MCF 10A (cell line): ENCODE measurements around the gene ACOXL. TPM values are rescaled to one million over a fixed set of nuclear protein-coding genes. Genes with fewer than 3 reads are reported as not detected.

ENCODE experiments used
- BruUV-seq: library from RNA; stranded (reverse); fragments of 400-500 nt; replicated peaks from 2 replicates; lab custom pipeline; 2021; lab: Mats Ljungman, UMichigan
- CTCF ChIA-PET: fragments of 300-600 bp; sonication (Branson Sonifier 250); formaldehyde crosslinking; extraction: SDS; loops from one replicate; lab custom pipeline; 2021; ENCODE audit warnings: antibody characterized with exemption, inconsistent platforms; lab: Yijun Ruan, JAX
- POLR2A ChIA-PET: fragments of 300-600, 350-650 bp; sonication (Branson Sonifier 250); formaldehyde crosslinking; extraction: SDS; loops from one replicate; lab custom pipeline; 2020; ENCODE audit warnings: antibody characterized with exemption, inconsistent platforms; lab: Yijun Ruan, JAX
- DNase-seq: peaks from one replicate; pipeline ENCODE4 v3.0.0-alpha.2; 2018; ENCODE audit not compliant: unreplicated experiment
- H3K27ac Mint-ChIP-seq: one replicate; pipeline ENCODE4 v1.8.0; 2022; ENCODE audit warnings: mild to moderate bottlenecking, low read depth, mixed read lengths; ENCODE audit not compliant: unreplicated experiment
- H3K27me3 Mint-ChIP-seq: one replicate; pipeline ENCODE4 v1.8.0; 2022; ENCODE audit warnings: mixed read lengths; ENCODE audit not compliant: insufficient read depth, unreplicated experiment
- H3K36me3 Mint-ChIP-seq: one replicate; pipeline ENCODE4 v1.8.0; 2022; ENCODE audit warnings: mild to moderate bottlenecking, moderate library complexity, mixed read lengths; ENCODE audit not compliant: insufficient read depth, unreplicated experiment
- H3K4me1 Mint-ChIP-seq: one replicate; pipeline ENCODE4 v1.8.0; 2022; ENCODE audit warnings: mixed read lengths; ENCODE audit not compliant: insufficient read depth, unreplicated experiment
- H3K4me3 Mint-ChIP-seq: one replicate; pipeline ENCODE4 v1.8.0; 2022; ENCODE audit warnings: mild to moderate bottlenecking, moderate library complexity, mixed read lengths; ENCODE audit not compliant: unreplicated experiment
- H3K9me3 Mint-ChIP-seq: one replicate; pipeline ENCODE4 v1.8.0; 2022; ENCODE audit warnings: mixed read lengths; ENCODE audit not compliant: unreplicated experiment
- intact Hi-C: fragments of 100-400 bp; cut with micrococcal nuclease; formaldehyde crosslinking; loops from 2 replicates; pipeline ENCODE4 v1.14.1; 2022
- total RNA-seq: library from RNA; stranded (reverse); gene quantifications from 2 replicates; pipeline ENCODE4 v1.2.3, GENCODE V29; 2022
- TF ChIP-seq, protein P1 (sequence below): fragments of 200-600 bp; IDR thresholded peaks from one replicate; pipeline ENCODE4 v1.8.0; 2022; ENCODE audit warnings: antibody characterized with exemption, mild to moderate bottlenecking; ENCODE audit not compliant: unreplicated experiment

Gene ACOXL
- total RNA-seq, 1 experiment from 2014 or later, result not detected

DNA sequence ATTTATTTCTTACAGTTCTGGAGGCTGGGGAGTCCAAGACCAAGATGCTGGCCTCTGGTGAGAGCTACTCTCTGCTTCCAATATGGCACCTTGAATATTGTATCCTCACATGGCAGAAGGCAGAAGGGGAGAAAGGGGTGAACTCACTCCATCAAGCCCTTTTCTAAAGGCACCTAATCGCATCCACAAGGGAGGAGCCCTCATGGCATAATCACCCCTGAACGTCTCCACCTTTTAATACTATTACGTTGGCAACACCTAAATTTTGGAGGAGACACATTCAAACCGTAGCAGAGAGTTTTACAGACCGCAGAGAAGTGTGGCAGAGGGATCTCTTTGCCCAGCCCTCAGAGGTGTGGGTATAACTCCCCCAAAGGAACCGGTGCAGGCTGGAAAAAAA is 245.8 kb downstream of the ACOXL start:
- intact Hi-C loops, result no loop called here
- no peaks in the 10 kb centered on the region for H3K27me3 Mint-ChIP-seq
- no TSS peak for BruUV-seq
- TF ChIP-seq, protein P1, sequence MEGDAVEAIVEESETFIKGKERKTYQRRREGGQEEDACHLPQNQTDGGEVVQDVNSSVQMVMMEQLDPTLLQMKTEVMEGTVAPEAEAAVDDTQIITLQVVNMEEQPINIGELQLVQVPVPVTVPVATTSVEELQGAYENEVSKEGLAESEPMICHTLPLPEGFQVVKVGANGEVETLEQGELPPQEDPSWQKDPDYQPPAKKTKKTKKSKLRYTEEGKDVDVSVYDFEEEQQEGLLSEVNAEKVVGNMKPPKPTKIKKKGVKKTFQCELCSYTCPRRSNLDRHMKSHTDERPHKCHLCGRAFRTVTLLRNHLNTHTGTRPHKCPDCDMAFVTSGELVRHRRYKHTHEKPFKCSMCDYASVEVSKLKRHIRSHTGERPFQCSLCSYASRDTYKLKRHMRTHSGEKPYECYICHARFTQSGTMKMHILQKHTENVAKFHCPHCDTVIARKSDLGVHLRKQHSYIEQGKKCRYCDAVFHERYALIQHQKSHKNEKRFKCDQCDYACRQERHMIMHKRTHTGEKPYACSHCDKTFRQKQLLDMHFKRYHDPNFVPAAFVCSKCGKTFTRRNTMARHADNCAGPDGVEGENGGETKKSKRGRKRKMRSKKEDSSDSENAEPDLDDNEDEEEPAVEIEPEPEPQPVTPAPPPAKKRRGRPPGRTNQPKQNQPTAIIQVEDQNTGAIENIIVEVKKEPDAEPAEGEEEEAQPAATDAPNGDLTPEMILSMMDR, result no peak
- no peaks in the 10 kb centered on the region for H3K9me3 Mint-ChIP-seq
- H3K27ac Mint-ChIP-seq, result no peak overlapping the region
- no peaks in the 10 kb centered on the region for H3K36me3 Mint-ChIP-seq
- no peak for DNase-seq
- H3K4me1 Mint-ChIP-seq, result no peaks in the 10 kb centered on the region
- CTCF ChIA-PET, result no interaction called here
- POLR2A ChIA-PET, result no interaction called here
- no peak overlapping the region for H3K4me3 Mint-ChIP-seq

DNA sequence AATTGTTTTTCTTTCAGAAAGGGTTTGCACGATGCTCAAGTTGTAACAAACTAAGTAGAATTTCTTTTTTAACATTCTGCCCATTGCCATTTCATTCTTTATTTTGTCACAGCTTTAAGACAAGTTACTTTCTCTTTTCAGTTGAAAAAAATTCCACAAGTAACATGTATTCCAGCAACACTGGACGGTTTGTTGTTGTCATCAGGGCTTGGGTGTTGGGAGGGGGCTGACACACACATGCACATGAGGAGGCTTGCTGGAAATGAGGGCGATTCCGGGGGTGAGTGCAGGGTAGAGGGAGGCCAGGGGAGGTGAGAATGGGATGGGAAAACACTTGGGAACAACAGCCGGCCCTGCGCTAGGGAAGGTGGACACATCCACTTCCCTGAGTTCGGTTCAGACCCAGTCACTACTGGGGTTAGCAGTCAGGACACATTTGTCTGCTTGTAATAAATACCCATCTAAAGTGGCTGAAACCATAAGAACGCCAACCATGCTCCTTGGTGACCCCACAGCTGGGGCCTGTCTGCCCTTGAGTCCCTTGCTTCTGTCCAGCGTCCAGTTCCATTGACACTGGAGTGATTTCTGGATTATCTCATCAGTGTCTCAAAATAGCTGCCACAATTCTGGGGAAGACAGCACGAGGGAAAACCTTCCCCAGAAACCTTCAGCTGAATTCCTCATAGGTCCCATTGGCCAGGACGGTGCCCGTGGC is 246.5 kb downstream of the ACOXL start:
- Mint-ChIP-seq H3K9me3 (no peaks in the 10 kb centered on the region), H3K27ac (no peak overlapping the region), H3K27me3 (no peaks in the 10 kb centered on the region), H3K4me1 (no peaks in the 10 kb centered on the region), H3K4me3 (no peak overlapping the region), H3K36me3 (no peaks in the 10 kb centered on the region)
- POLR2A ChIA-PET, result no interaction called here
- CTCF ChIA-PET, result no interaction called here
- BruUV-seq, result no TSS peak
- intact Hi-C loops, result no loop called here
- TF ChIP-seq, protein P1, result no peak
- DNase-seq, result no peak

DNA sequence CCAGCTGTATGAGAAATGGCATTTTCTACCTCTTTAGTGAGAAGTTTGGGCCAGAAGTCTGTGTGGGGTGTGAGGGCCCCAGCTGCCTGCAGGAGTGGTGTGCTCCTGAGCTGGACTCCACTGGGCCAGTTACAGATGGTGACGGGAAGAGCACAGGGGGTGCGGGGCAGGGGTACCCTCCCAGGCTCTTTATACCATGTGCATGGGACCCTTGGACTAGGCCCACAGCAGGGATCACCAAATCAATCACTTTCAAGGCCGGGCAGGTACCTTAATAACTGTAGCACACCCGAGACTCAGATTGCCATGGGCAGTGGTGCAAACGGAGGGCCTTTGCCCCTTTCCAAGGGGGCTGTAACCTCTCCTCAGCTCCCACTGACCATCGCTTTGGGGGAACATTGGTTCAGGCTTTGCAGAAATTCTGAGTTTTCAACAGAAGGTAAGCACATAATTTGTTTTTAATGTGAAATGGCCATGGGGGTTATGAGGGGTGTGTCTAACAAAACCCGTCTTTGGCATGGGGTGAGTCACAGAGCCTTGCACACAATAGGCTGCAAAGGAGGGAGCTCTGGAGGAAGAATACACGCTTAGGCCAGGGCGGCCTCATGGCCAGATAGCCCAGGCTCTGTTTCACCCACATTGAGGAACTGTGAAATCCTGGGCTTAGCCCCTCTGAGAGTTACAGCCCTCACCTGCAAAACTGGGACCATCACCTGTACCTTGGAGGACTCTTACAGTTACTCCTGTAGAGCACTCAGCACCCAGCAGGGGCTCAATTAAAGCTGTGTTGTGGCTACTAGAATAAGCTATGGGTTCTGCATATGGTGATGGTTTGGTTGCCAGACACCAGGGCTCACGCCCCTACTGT is 247.3 kb downstream of the ACOXL start:
- ChIA-PET POLR2A (no interaction called here), CTCF (no interaction called here)
- Mint-ChIP-seq H3K27me3 (peaks cover 7% of the 10 kb centered on the region), H3K4me3 (no peak overlapping the region), H3K36me3 (no peaks in the 10 kb centered on the region), H3K9me3 (no peaks in the 10 kb centered on the region), H3K27ac (no peak overlapping the region), H3K4me1 (no peaks in the 10 kb centered on the region)
- TF ChIP-seq, protein P1, result no peak
- intact Hi-C loops, result no loop called here
- no peak for DNase-seq
- no TSS peak for BruUV-seq

DNA sequence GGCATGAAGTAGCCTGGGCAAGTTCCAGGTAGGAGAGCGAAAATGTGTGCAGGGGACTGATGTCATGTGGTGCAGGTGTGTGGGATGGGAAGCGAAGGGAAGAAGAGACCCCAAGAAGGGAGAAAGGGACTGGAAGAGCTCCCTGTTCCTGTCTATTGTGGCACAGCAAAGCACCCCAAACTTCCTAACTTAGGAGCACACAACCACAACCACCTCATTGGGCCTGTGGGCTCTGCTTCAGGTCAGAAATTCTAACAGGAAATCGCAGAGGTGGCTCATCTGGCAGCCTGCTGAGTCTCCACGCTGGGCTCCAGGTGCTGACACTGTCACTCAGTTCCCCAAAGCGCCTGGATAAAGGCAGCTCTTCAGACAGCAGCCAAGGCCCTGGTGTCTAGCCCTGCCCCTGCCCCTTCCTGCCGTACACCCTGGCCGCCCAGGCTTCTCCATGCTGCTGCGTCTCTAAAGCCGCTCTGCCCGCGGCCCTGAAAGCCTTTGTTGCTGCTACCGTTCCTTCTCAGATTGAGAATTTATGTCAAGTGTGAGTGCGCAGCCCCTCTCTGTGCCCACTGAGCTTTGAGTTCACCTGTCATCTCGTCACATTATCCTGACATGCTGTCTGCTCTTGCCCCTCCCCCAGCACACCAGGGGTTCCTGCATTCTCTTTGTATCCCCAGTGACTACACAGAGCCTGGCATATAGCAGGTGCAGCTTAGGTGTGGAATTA is 248.1 kb downstream of the ACOXL start:
- BruUV-seq, result no TSS peak
- Mint-ChIP-seq H3K27ac (no peak overlapping the region), H3K27me3 (peaks cover 12% of the 10 kb centered on the region), H3K4me1 (no peaks in the 10 kb centered on the region), H3K36me3 (no peaks in the 10 kb centered on the region), H3K4me3 (no peak overlapping the region), H3K9me3 (no peaks in the 10 kb centered on the region)
- POLR2A ChIA-PET, result no interaction called here
- TF ChIP-seq, protein P1, result no peak
- CTCF ChIA-PET, result interaction anchor here (0.8 kb wide), 1 partner anchor 193 kb away, joined by 3 read pairs; no protein-coding TSS in a partner anchor
- no peak for DNase-seq
- intact Hi-C loops, result no loop called here
